GM23338 (cell line): Measurements from ENCODE around the gene KLF9. TPM values are rescaled to one million over a fixed set of nuclear protein-coding genes. Genes with fewer than 3 reads are reported as not detected.

ENCODE experiments used
- ATAC-seq: fragments of 200-7000 bp; cut with Tn5 transposase; 3 replicates; pipeline ENCODE4 v1.9.1; 2020
- DNase-seq: peaks from one replicate; pipeline ENCODE4 v3.0.0-alpha.2; 2015; ENCODE audit warnings: low spot score
- H2AFZ ChIP-seq: fragments of 200-600 bp; sonication (generic); 2 replicates; pipeline ENCODE4 v1.8.0; 2016; ENCODE audit warnings: antibody characterized with exemption, mild to moderate bottlenecking, moderate library complexity
- H3F3A ChIP-seq: fragments of 200-600 bp; sonication (generic); replicated peaks from 2 replicates; pipeline ENCODE4 v1.8.0; 2017; ENCODE audit warnings: antibody characterized with exemption, mixed run types, low read depth
- H3K27ac ChIP-seq: fragments of 200-600 bp; sonication (generic); 2 replicates; pipeline ENCODE4 v1.6.1; 2016; ENCODE audit warnings: low read depth
- H3K27me3 ChIP-seq: fragments of 200-600 bp; sonication (generic); 2 replicates; pipeline ENCODE4 v1.8.0; 2016; ENCODE audit warnings: mild to moderate bottlenecking, mixed run types, moderate library complexity; ENCODE audit not compliant: insufficient read depth
- H3K36me3 ChIP-seq: fragments of 200-600 bp; sonication (generic); 2 replicates; pipeline ENCODE4 v1.8.0; 2016; ENCODE audit warnings: mild to moderate bottlenecking; ENCODE audit not compliant: insufficient read depth
- H3K4me1 ChIP-seq: fragments of 200-600 bp; sonication (generic); 2 replicates; pipeline ENCODE4 v1.8.0; 2016; ENCODE audit warnings: mild to moderate bottlenecking, moderate library complexity; ENCODE audit not compliant: insufficient read depth
- H3K4me2 ChIP-seq: fragments of 200-600 bp; sonication (generic); 2 replicates; pipeline ENCODE4 v1.7.1; 2017; ENCODE audit warnings: mixed run types
- H3K4me3 ChIP-seq: fragments of 200-600 bp; sonication (generic); 2 replicates; pipeline ENCODE4 v1.6.1; 2016; ENCODE audit warnings: mixed run types
- H3K79me2 ChIP-seq: fragments of 200-600 bp; sonication (generic); replicated peaks from 2 replicates; pipeline ENCODE4 v1.8.0; 2017; ENCODE audit warnings: mild to moderate bottlenecking; ENCODE audit not compliant: insufficient read depth
- H3K9me2 ChIP-seq: fragments of 200-600 bp; sonication (generic); 2 replicates; pipeline ENCODE4 v1.8.0; 2017; ENCODE audit not compliant: insufficient read depth
- H4K20me1 ChIP-seq: fragments of 200-600 bp; sonication (generic); replicated peaks from 2 replicates; pipeline ENCODE4 v1.8.0; 2017; ENCODE audit warnings: mild to moderate bottlenecking; ENCODE audit not compliant: insufficient read depth
- H3K27ac Mint-ChIP-seq: 2 replicates; pipeline ENCODE4 v1.8.0; 2020; ENCODE audit warnings: inconsistent platforms, mild to moderate bottlenecking, moderate library complexity, mixed read lengths
- H3K27me3 Mint-ChIP-seq: 3 replicates; pipeline ENCODE4 v1.8.0; 2022; ENCODE audit warnings: low read depth, mild to moderate bottlenecking, moderate library complexity, mixed read lengths, inconsistent platforms; ENCODE audit not compliant: insufficient read depth, poor library complexity
- H3K36me3 Mint-ChIP-seq: 3 replicates; pipeline ENCODE4 v1.8.0; 2021; ENCODE audit warnings: low read depth, mild to moderate bottlenecking, inconsistent platforms, moderate library complexity, mixed read lengths
- H3K4me1 Mint-ChIP-seq: 3 replicates; pipeline ENCODE4 v1.8.0; 2020; ENCODE audit warnings: mild to moderate bottlenecking, inconsistent platforms, mixed read lengths
- H3K4me3 Mint-ChIP-seq: 3 replicates; pipeline ENCODE4 v1.8.0; 2021; ENCODE audit warnings: moderate library complexity, mild to moderate bottlenecking, inconsistent platforms, mixed read lengths
- H3K9me3 Mint-ChIP-seq: 3 replicates; pipeline ENCODE4 v1.8.0; 2020; ENCODE audit warnings: moderate library complexity, mild to moderate bottlenecking, inconsistent platforms, mixed read lengths
- CREB1 ChIP-seq: fragments of 250-450 bp; sonication (Bioruptor Pico); IDR thresholded peaks from 2 replicates; pipeline ENCODE4 v1.5.0; 2020; ENCODE audit warnings: low read depth, mild to moderate bottlenecking, moderate library complexity
- ETS1 ChIP-seq: IDR thresholded peaks from 2 replicates; pipeline ENCODE4 v1.6.1; 2016; ENCODE audit warnings: antibody characterized with exemption
- EZH2 ChIP-seq: fragments of 200-600 bp; sonication (generic); IDR thresholded peaks from one replicate; pipeline ENCODE4 v1.8.0; 2017; ENCODE audit warnings: antibody characterized with exemption, mild to moderate bottlenecking, low read depth; ENCODE audit not compliant: unreplicated experiment
- JUNB ChIP-seq: IDR thresholded peaks from one replicate; pipeline ENCODE4 v1.6.1; 2016; ENCODE audit warnings: antibody characterized with exemption; ENCODE audit not compliant: unreplicated experiment
- NANOG ChIP-seq: IDR thresholded peaks from 2 replicates; pipeline ENCODE4 v1.6.1; 2016; ENCODE audit warnings: antibody characterized with exemption, borderline replicate concordance
- ZNF114 ChIP-seq: fragments of 250-450 bp; sonication (Bioruptor Pico); IDR thresholded peaks from 2 replicates; pipeline ENCODE4 v1.5.0; 2020; ENCODE audit warnings: mild to moderate bottlenecking, moderate library complexity
- ZNF331 ChIP-seq: fragments of 250-450 bp; sonication (Bioruptor Pico); IDR thresholded peaks from 2 replicates; pipeline ENCODE4 v1.5.0; 2020; ENCODE audit warnings: low read depth, mild to moderate bottlenecking, moderate library complexity
- polyA plus RNA-seq: library from polyadenylated mRNA; unstranded; fragments of >200 nt; fragmentation: Nextera tagmentation; extraction: Ambion mirVana; gene quantifications from 2 replicates; pipeline ENCODE4 v1.2.1, GENCODE V29; 2016
- total RNA-seq: library from RNA; depleted of rRNA; stranded (reverse); fragments of >200 nt; shearing (Covaris generic); gene quantifications from 2 replicates; pipeline ENCODE4 v1.2.3, GENCODE V29; 2014
- TF ChIP-seq, protein P1 (sequence below): fragments of 250-450 bp; sonication (Bioruptor Pico); IDR thresholded peaks from 2 replicates; pipeline ENCODE4 v1.5.0; 2020; ENCODE audit warnings: mild to moderate bottlenecking, moderate library complexity

The KLF9 gene
- total and polyA plus RNA-seq, 2 experiments from 2014 or later = 0.58 to 1.5 TPM

GRCh38 chr9:70395652-70396051 is 18.8 kb downstream of the KLF9 start:
- Mint-ChIP-seq H3K27ac (no peak overlapping the region), H3K27me3 (peaks cover 2% of the 10 kb centered on the region), H3K9me3 (no peaks in the 10 kb centered on the region), H3K4me1 (no peaks in the 10 kb centered on the region), H3K4me3 (no peak overlapping the region), H3K36me3 (no peaks in the 10 kb centered on the region)
- DNase-seq (no peak), ATAC-seq (no peak)
- H2AFZ ChIP-seq = no peak overlapping the region
- TF ChIP-seq, protein P1, sequence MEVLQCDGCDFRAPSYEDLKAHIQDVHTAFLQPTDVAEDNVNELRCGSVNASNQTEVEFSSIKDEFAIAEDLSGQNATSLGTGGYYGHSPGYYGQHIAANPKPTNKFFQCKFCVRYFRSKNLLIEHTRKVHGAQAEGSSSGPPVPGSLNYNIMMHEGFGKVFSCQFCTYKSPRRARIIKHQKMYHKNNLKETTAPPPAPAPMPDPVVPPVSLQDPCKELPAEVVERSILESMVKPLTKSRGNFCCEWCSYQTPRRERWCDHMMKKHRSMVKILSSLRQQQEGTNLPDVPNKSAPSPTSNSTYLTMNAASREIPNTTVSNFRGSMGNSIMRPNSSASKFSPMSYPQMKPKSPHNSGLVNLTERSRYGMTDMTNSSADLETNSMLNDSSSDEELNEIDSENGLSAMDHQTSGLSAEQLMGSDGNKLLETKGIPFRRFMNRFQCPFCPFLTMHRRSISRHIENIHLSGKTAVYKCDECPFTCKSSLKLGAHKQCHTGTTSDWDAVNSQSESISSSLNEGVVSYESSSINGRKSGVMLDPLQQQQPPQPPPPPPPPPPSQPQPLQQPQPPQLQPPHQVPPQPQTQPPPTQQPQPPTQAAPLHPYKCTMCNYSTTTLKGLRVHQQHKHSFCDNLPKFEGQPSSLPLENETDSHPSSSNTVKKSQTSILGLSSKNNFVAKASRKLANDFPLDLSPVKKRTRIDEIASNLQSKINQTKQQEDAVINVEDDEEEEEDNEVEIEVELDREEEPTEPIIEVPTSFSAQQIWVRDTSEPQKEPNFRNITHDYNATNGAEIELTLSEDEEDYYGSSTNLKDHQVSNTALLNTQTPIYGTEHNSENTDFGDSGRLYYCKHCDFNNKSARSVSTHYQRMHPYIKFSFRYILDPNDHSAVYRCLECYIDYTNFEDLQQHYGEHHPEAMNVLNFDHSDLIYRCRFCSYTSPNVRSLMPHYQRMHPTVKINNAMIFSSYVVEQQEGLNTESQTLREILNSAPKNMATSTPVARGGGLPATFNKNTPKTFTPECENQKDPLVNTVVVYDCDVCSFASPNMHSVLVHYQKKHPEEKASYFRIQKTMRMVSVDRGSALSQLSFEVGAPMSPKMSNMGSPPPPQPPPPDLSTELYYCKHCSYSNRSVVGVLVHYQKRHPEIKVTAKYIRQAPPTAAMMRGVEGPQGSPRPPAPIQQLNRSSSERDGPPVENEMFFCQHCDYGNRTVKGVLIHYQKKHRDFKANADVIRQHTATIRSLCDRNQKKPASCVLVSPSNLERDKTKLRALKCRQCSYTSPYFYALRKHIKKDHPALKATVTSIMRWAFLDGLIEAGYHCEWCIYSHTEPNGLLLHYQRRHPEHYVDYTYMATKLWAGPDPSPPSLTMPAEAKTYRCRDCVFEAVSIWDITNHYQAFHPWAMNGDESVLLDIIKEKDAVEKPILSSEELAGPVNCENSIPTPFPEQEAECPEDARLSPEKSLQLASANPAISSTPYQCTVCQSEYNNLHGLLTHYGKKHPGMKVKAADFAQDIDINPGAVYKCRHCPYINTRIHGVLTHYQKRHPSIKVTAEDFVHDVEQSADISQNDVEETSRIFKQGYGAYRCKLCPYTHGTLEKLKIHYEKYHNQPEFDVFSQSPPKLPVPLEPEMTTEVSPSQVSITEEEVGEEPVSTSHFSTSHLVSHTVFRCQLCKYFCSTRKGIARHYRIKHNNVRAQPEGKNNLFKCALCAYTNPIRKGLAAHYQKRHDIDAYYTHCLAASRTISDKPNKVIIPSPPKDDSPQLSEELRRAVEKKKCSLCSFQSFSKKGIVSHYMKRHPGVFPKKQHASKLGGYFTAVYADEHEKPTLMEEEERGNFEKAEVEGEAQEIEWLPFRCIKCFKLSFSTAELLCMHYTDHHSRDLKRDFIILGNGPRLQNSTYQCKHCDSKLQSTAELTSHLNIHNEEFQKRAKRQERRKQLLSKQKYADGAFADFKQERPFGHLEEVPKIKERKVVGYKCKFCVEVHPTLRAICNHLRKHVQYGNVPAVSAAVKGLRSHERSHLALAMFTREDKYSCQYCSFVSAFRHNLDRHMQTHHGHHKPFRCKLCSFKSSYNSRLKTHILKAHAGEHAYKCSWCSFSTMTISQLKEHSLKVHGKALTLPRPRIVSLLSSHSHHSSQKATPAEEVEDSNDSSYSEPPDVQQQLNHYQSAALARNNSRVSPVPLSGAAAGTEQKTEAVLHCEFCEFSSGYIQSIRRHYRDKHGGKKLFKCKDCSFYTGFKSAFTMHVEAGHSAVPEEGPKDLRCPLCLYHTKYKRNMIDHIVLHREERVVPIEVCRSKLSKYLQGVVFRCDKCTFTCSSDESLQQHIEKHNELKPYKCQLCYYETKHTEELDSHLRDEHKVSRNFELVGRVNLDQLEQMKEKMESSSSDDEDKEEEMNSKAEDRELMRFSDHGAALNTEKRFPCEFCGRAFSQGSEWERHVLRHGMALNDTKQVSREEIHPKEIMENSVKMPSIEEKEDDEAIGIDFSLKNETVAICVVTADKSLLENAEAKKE (CRISPR knock-in tag) = no peak
- TF ChIP-seq EZH2 (no peak), ZNF114 (CRISPR knock-in tag) (no peak), ZNF331 (CRISPR knock-in tag) (no peak), JUNB (no peak), NANOG (no peak), CREB1 (no peak), ETS1 (no peak)
- no peaks in the 10 kb centered on the region for H3K9me2 ChIP-seq
- no peaks in the 10 kb centered on the region for H3K36me3 ChIP-seq
- no peak overlapping the region for H3K4me2 ChIP-seq
- 0 out of 2 replicates have a peak, but pooled peaks cover 8% of the 10 kb centered on the region for H3K27me3 ChIP-seq
- H3K79me2 ChIP-seq = no peaks in the 10 kb centered on the region
- H3K4me1 ChIP-seq = no peaks in the 10 kb centered on the region
- H3F3A ChIP-seq = no peaks in the 10 kb centered on the region
- no peaks in the 10 kb centered on the region for H4K20me1 ChIP-seq
- H3K4me3 ChIP-seq = no peak overlapping the region
- H3K27ac ChIP-seq = no peak overlapping the region
